ENCODE results near the gene CDYL2. TPM values are rescaled to one million over a fixed set of nuclear protein-coding genes. Genes with fewer than 3 reads are reported as not detected.

CDYL2 gene
- total RNA-seq, 1 donor from 2014 or later = 3.4 TPM

DNA sequence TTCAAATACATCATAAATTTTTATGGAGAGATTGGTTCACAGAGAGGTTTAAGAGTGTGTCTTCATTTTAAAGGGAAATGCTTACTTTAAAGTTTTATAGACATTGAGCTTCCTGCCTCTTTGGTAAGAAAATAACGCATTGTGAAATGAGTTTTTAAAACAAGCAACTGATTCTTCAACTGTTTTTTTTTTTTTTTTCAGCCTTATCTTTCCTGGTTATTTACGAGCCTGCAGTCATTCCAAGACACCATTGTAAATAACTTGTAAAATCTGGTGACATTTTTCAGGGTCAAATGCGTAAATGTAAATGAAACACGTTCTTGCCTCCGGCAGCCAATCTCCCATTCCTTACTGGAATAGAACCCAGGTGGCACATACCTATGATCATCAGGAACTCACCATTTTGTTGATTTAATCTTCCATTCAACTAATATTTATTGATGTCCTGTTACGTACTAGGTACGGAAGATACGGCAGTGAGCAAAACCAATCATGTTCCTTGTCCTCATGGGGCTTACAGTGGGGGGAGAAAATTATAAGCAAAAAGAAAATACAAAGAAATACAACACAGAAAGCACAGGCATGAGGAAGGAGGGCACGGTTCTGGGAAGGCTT is 33.2 kb upstream of the CDYL2 start:
- POLR2A ChIA-PET = no interaction called here
- CTCF ChIA-PET = no interaction called here
- H3K27me3 Mint-ChIP-seq = peaks cover 9% of the 10 kb centered on the region

GRCh38 chr16:80836846-80837245 is 32.4 kb upstream of the CDYL2 start:
- intact Hi-C loops (cut with micrococcal nuclease) = no loop called here
- DNase-seq (no peak), ATAC-seq (ENCODE audit: low read depth) (no peak)
- H3K4me1 Mint-ChIP-seq = no peaks in the 10 kb centered on the region
- ChIA-PET CTCF (no interaction called here), POLR2A (no interaction called here)
- H3K27me3 Mint-ChIP-seq = peaks cover 9% of the 10 kb centered on the region
- TF ChIP-seq, protein P1, sequence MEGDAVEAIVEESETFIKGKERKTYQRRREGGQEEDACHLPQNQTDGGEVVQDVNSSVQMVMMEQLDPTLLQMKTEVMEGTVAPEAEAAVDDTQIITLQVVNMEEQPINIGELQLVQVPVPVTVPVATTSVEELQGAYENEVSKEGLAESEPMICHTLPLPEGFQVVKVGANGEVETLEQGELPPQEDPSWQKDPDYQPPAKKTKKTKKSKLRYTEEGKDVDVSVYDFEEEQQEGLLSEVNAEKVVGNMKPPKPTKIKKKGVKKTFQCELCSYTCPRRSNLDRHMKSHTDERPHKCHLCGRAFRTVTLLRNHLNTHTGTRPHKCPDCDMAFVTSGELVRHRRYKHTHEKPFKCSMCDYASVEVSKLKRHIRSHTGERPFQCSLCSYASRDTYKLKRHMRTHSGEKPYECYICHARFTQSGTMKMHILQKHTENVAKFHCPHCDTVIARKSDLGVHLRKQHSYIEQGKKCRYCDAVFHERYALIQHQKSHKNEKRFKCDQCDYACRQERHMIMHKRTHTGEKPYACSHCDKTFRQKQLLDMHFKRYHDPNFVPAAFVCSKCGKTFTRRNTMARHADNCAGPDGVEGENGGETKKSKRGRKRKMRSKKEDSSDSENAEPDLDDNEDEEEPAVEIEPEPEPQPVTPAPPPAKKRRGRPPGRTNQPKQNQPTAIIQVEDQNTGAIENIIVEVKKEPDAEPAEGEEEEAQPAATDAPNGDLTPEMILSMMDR (IDR thresholded peaks at IDR 0.05) = no peak
- peaks cover 10% of the 10 kb centered on the region for H3K9me3 Mint-ChIP-seq
- no peak overlapping the region for H3K27ac Mint-ChIP-seq
- no peak overlapping the region for H3K4me3 Mint-ChIP-seq
- H3K36me3 Mint-ChIP-seq (ENCODE audit: low read depth) = peaks cover 2% of the 10 kb centered on the region

More for the DNA sequence above, 33.2 kb upstream of the CDYL2 start:
- peaks cover 17% of the 10 kb centered on the region for H3K9me3 Mint-ChIP-seq
- ATAC-seq (ENCODE audit: low read depth) = no peak
- intact Hi-C loops (cut with micrococcal nuclease) = no loop called here
- H3K27ac Mint-ChIP-seq = no peak overlapping the region
- peaks cover 2% of the 10 kb centered on the region for H3K36me3 Mint-ChIP-seq (ENCODE audit: low read depth)
- H3K4me3 Mint-ChIP-seq = no peak overlapping the region
- H3K4me1 Mint-ChIP-seq = no peaks in the 10 kb centered on the region
- no peak for DNase-seq
- TF ChIP-seq, protein P1 (IDR thresholded peaks at IDR 0.05) = no peak

DNA sequence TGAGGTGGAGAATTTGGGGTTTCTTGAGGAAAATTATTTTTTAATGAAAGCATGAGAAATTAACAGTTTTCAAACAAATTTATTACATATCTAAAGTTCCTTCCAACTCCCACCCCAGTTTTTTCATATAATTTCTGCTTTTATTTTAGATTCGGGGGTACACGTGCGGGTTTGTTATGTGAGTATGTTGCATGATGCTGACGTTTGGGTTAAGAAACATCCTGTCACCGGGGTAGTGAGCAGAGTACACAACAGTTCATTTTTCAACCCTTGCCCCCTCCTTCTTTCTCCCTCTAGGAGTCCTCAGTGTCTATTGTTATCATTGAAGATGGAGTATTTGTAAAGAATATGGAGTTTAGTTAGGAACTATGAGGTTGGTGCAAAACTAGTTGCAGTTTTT is 31.8 kb upstream of the CDYL2 start:
- ChIA-PET POLR2A (no interaction called here), CTCF (no interaction called here)
- Mint-ChIP-seq H3K4me3 (no peak overlapping the region), H3K4me1 (no peaks in the 10 kb centered on the region), H3K9me3 (peaks cover 4% of the 10 kb centered on the region), H3K36me3 (ENCODE audit: low read depth) (peaks cover 2% of the 10 kb centered on the region), H3K27me3 (peaks cover 3% of the 10 kb centered on the region), H3K27ac (no peak overlapping the region)
- DNase-seq (no peak), ATAC-seq (ENCODE audit: low read depth) (no peak)
- TF ChIP-seq, protein P1 (IDR thresholded peaks at IDR 0.05) = no peak
- intact Hi-C loops (cut with micrococcal nuclease) = no loop called here

GRCh38 chr16:80831039-80831438 is 26.6 kb upstream of the CDYL2 start:
- no peak overlapping the region for H3K4me3 Mint-ChIP-seq
- peaks cover 5% of the 10 kb centered on the region for H3K4me1 Mint-ChIP-seq
- POLR2A ChIA-PET = interaction anchor here (0.6 kb wide), 1 partner anchor 244 kb away, joined by 3 read pairs; no protein-coding TSS in a partner anchor
- no peak overlapping the region for H3K27ac Mint-ChIP-seq
- intact Hi-C loops (cut with micrococcal nuclease) = no loop called here
- no peak for DNase-seq
- H3K27me3 Mint-ChIP-seq = no peaks in the 10 kb centered on the region
- H3K9me3 Mint-ChIP-seq = no peaks in the 10 kb centered on the region
- no peaks in the 10 kb centered on the region for H3K36me3 Mint-ChIP-seq (ENCODE audit: low read depth)
- ATAC-seq (ENCODE audit: low read depth) = no peak
- TF ChIP-seq, protein P1 (IDR thresholded peaks at IDR 0.05) = no peak
- CTCF ChIA-PET = no interaction called here

- CTCF ChIA-PET = no interaction called here
- Mint-ChIP-seq H3K27me3 (no peaks in the 10 kb centered on the region), H3K4me1 (peaks cover 5% of the 10 kb centered on the region), H3K4me3 (no peak overlapping the region), H3K9me3 (no peaks in the 10 kb centered on the region), H3K27ac (no peak overlapping the region), H3K36me3 (ENCODE audit: low read depth) (no peaks in the 10 kb centered on the region)
- POLR2A ChIA-PET = no interaction called here
- intact Hi-C loops (cut with micrococcal nuclease) = loop anchor here (10.0 kb wide), 1 partner anchor 1224 kb away; the partner anchor contains the start of gene MAF
- DNase-seq (no peak), ATAC-seq (ENCODE audit: low read depth) (no peak)
- TF ChIP-seq, protein P1 (IDR thresholded peaks at IDR 0.05) = no peak
Observed at GRCh38 chr16:80828495-80828894, 24.1 kb upstream of the CDYL2 start.
